OCI-LY3 (cell line): Measurements from ENCODE around the gene GRHPR.
"Not testable (repeated sequence)": the region's sequence is repeated elsewhere in the genome, so short reads cannot be mapped to it uniquely, and the experiment has no call there.

Source experiments
- H2AFZ ChIP-seq: fragments of 200-600, 300-600 bp; shearing (Covaris generic); 2 replicates; pipeline ENCODE4 v1.6.0; 2014; ENCODE audit warnings: antibody characterized with exemption, low read depth, low read length
- H3K27ac ChIP-seq: fragments of 200-600, 300-600 bp; sonication (generic); 2 replicates; pipeline ENCODE4 v1.5.1; 2014; ENCODE audit warnings: mild to moderate bottlenecking, low read length, moderate library complexity, mixed read lengths
- H3K27me3 ChIP-seq: fragments of 200-600, 300-600 bp; sonication (generic); 2 replicates; pipeline ENCODE4 v1.6.1; 2014; ENCODE audit warnings: low read depth, low read length, mixed read lengths
- H3K36me3 ChIP-seq: fragments of 200-600, 300-600 bp; sonication (generic); replicated peaks from 2 replicates; pipeline ENCODE3; 2014; ENCODE audit warnings: low read depth, low read length, mixed read lengths
- H3K4me1 ChIP-seq: fragments of 300-600, 200-600 bp; sonication (generic); 2 replicates; pipeline ENCODE4 v1.6.1; 2014; ENCODE audit warnings: low read length, mixed read lengths
- H3K4me2 ChIP-seq: fragments of 200-600, 300-600 bp; sonication (generic); 2 replicates; pipeline ENCODE4 v1.6.1; 2014; ENCODE audit warnings: low read length, mixed read lengths
- H3K4me3 ChIP-seq: fragments of 300-600, 200-600 bp; sonication (generic); 2 replicates; pipeline ENCODE4 v1.5.1; 2014; ENCODE audit warnings: antibody characterized with exemption, mild to moderate bottlenecking, low read length, moderate library complexity
- H3K79me2 ChIP-seq: fragments of 300-600, 200-600 bp; shearing (Covaris generic); 2 replicates; pipeline ENCODE4 v1.6.1; 2014; ENCODE audit warnings: mild to moderate bottlenecking, low read length, mixed read lengths
- H3K9ac ChIP-seq: fragments of 300-600, 200-600 bp; shearing (Covaris generic); 2 replicates; pipeline ENCODE4 v1.6.0; 2014; ENCODE audit warnings: mild to moderate bottlenecking, low read length, moderate library complexity
- H3K9me3 ChIP-seq: fragments of 200-600, 300-600 bp; shearing (Covaris generic); 2 replicates; pipeline ENCODE4 v1.6.1; 2014; ENCODE audit warnings: low read length, mixed read lengths; ENCODE audit not compliant: insufficient read depth
- H4K20me1 ChIP-seq: fragments of 200-600, 300-600 bp; sonication (generic); 2 replicates; pipeline ENCODE4 v1.6.1; 2016; ENCODE audit warnings: low read length, mixed read lengths; ENCODE audit not compliant: insufficient read depth
- EZH2phosphoT487 ChIP-seq: fragments of 200-600 bp; shearing (Covaris generic); IDR thresholded peaks from 2 replicates; pipeline ENCODE4 v1.6.1; 2018; ENCODE audit warnings: antibody characterized with exemption, mixed run types, low read depth
- TF ChIP-seq, protein P1 (sequence below): fragments of 200-600, 300-600 bp; sonication (generic); IDR thresholded peaks from 2 replicates; pipeline ENCODE4 v1.5.1; 2014; ENCODE audit warnings: antibody characterized with exemption, low read length, low read depth

Gene GRHPR

DNA sequence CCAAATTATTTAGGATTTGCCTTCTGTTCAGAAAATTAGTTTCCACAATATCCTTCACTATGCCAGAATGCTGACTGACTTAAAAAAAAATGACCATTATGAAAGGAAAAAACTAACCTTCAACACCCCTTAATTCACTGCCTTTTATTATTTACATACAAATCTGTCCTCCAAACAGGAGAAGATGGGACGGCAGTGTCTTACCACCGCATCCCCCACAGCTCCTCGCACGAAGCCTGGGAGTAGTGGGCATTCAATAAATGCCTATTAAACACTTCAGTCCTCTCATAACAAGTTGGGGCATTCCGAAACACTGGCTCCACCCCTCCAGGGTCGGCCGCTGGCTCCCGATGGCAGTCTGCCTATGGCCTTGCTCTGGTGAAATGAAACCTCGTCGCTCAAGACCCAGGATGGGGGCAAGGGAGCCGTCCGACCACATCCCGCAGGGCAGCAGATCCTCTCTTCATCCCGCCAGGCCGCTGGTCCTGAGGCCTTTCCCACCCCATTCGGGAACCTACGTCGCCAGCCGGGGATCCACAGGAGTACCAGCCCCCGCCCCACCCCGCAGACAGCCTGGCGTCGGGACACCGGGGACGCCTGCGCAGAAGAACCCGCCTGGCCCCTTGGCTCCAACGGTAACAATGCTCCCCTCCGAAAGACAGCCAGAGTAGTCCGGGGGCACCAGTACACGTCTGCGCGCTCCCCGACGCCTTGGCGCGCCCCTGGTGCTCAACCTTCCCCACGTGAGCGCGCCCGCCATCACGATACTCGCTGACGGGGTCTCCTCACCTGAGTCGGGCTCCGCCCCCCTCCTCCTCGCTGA, 42.1 kb downstream of the GRHPR start:
- H3K9ac ChIP-seq = peak overlapping the region; percentile 92
- H3K9me3 ChIP-seq = no peaks in the 10 kb centered on the region
- peaks cover 19% of the 10 kb centered on the region for H3K4me1 ChIP-seq
- H4K20me1 ChIP-seq = peaks cover 33% of the 10 kb centered on the region
- peak overlapping the region; percentile 96 for H3K4me3 ChIP-seq
- TF ChIP-seq EZH2phosphoT487 = no peak
- TF ChIP-seq, protein P1, sequence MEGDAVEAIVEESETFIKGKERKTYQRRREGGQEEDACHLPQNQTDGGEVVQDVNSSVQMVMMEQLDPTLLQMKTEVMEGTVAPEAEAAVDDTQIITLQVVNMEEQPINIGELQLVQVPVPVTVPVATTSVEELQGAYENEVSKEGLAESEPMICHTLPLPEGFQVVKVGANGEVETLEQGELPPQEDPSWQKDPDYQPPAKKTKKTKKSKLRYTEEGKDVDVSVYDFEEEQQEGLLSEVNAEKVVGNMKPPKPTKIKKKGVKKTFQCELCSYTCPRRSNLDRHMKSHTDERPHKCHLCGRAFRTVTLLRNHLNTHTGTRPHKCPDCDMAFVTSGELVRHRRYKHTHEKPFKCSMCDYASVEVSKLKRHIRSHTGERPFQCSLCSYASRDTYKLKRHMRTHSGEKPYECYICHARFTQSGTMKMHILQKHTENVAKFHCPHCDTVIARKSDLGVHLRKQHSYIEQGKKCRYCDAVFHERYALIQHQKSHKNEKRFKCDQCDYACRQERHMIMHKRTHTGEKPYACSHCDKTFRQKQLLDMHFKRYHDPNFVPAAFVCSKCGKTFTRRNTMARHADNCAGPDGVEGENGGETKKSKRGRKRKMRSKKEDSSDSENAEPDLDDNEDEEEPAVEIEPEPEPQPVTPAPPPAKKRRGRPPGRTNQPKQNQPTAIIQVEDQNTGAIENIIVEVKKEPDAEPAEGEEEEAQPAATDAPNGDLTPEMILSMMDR = no peak
- H2AFZ ChIP-seq = peak overlapping the region; percentile 10; the same call in 1 of the 2 replicates
- H3K27me3 ChIP-seq = no peaks in the 10 kb centered on the region
- H3K27ac ChIP-seq = peak overlapping the region; percentile 84
- peaks cover 53% of the 10 kb centered on the region for H3K79me2 ChIP-seq
- peaks cover 21% of the 10 kb centered on the region for H3K36me3 ChIP-seq
- peak overlapping the region; percentile 91 for H3K4me2 ChIP-seq

DNA sequence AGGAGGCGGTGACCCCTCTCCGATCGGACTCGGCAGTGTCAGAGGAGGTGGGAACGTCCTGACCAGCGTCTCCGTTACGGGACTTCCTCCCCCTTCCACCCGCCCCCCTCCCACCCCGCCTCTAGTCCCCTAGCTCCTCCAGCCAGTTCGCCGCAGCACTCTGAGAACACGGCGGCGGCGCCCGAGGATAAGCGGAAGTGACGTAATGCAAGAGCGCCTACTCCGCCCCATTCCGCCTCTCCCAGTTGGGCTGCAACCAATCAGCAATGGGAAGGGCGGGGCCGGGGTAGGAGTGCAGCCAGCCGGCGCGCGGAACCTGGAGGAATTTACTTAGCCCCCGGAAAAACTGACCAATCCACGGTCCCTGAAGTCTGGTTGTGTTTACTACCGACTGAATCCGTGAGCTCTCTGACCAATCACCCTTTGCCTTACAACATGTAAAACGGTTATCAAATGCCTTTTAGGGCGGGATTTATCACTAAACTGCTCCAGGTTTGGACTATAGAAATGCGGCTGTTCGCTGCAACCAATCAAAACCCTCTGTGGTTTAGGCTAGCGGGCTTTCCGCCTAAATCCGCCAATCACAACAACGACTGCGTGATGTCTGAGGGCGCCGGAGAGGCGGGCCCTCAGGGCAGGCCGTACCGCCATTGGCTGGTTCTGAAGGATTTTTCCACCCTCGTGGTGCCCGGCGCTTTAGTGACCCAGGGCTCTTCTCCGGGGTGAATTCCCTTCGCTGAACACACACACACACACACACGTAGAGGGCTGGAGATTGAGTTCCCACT, 42.9 kb downstream of the GRHPR start, which contains the start of gene ZBTB5:
TSS of gene ZBTB5 (minus strand) at position 202 of the 788 bp plus-strand sequence. CDS start 22,899 bp downstream, outside the sequence.
- Histone ChIP-seq H3K27me3 (no peaks in the 10 kb centered on the region), H3K4me3 (peak within 1 kb of the TSS; percentile 96), H3K4me2 (peak within 1 kb of the TSS; percentile 91), H4K20me1 (peaks cover 33% of the 10 kb centered on the region), H3K4me1 (peaks cover 19% of the 10 kb centered on the region), H3K27ac (peak within 1 kb of the TSS; percentile 84), H3K36me3 (peaks cover 21% of the 10 kb centered on the region), H3K79me2 (peaks cover 45% of the 10 kb centered on the region), H3K9me3 (no peaks in the 10 kb centered on the region), H2AFZ (peak within 1 kb of the TSS; percentile 59), H3K9ac (peak within 1 kb of the TSS; percentile 96)
- no peak for TF ChIP-seq EZH2phosphoT487
- TF ChIP-seq, protein P1 = no peak

DNA sequence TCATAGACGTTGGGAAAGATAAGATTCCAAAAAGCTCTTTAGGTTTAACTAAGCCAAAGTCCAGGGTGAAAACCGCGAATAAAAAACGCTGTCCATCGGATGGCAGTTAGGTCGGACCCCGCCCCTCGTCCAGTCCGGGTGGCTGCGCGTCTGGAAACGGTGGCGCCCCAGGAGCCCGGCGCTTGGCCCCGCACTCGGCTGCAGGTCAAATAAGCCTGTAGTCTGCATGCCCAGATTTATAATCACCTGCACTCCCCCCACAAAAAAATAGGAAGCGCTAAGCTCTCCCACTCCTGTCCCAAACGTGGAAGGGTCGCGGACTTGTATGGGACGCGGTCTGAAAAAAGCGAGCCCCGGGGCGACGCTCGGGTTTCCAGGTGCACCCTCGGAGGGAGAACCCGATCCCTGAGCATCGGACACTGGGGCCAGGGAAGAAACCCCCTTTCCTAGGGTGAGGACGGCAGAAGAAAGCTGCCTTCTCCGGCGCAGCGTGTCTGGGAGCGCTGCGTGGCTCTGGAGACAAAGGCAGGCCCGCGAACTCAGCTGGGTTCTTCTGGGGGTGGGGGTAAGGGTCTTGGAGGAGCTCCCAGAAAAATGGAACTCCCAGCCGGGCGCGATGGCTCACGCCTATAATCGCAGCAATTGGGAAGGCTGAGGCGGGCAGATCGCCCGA, 43.7 kb downstream of the GRHPR start:
- H3K9me3 ChIP-seq = no peaks in the 10 kb centered on the region
- peak overlapping the region; percentile 59 for H2AFZ ChIP-seq
- peaks cover 14% of the 10 kb centered on the region for H3K36me3 ChIP-seq
- no peaks in the 10 kb centered on the region for H3K27me3 ChIP-seq
- H3K79me2 ChIP-seq = peaks cover 38% of the 10 kb centered on the region
- H3K4me3 ChIP-seq = peak overlapping the region; percentile 96
- H3K4me2 ChIP-seq = peak overlapping the region; percentile 76
- H3K9ac ChIP-seq = peak overlapping the region; percentile 96
- peaks cover 19% of the 10 kb centered on the region for H3K4me1 ChIP-seq
- peaks cover 25% of the 10 kb centered on the region for H4K20me1 ChIP-seq
- peak overlapping the region; percentile 80 for H3K27ac ChIP-seq
- TF ChIP-seq, protein P1 = no peak
- TF ChIP-seq EZH2phosphoT487 = no peak

DNA sequence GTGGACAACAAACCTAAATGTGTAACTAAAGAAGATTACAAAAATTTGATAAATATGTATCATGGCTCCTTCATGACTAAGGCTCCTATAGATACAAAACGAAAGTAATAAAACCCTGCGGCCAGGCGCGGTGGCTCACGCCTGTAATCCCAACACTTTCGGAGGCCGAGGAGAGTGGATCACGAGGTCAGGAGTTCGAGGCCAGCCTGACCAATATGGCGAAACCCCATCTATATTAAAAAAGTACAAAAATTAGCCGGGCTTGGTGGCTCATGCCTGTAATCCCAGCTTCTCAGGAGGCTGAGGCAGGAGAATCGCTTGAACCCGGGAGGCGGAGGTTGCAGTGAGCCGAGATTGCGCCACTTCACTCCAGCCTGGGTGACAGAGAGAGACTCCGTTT, 45.0 kb downstream of the GRHPR start:
- H3K27ac ChIP-seq, H3K27me3 ChIP-seq, H3K4me3 ChIP-seq, H3K4me2 ChIP-seq, H3K9me3 ChIP-seq, H3K9ac ChIP-seq, H3K36me3 ChIP-seq, H2AFZ ChIP-seq: not testable (repeated sequence)
- H4K20me1 ChIP-seq = peaks cover 17% of the 10 kb centered on the region
- peaks cover 24% of the 10 kb centered on the region for H3K79me2 ChIP-seq
- H3K4me1 ChIP-seq = peaks cover 19% of the 10 kb centered on the region
